GM12873 (cell line): ENCODE data around the gene NME7.

ENCODE experiments used
- TF ChIP-seq, protein P1 (sequence below): IDR thresholded peaks from 2 replicates; pipeline ENCODE4 v1.5.1; 2012; ENCODE audit warnings: low read depth, mild to moderate bottlenecking, moderate library complexity, low read length, control low read depth; ENCODE audit not compliant: insufficient read depth; ENCODE audit errors: missing control alignments

NME7 gene

GRCh38 chr1:169103480-169103893, 264.1 kb downstream of the NME7 start:
- TF ChIP-seq, protein P1, sequence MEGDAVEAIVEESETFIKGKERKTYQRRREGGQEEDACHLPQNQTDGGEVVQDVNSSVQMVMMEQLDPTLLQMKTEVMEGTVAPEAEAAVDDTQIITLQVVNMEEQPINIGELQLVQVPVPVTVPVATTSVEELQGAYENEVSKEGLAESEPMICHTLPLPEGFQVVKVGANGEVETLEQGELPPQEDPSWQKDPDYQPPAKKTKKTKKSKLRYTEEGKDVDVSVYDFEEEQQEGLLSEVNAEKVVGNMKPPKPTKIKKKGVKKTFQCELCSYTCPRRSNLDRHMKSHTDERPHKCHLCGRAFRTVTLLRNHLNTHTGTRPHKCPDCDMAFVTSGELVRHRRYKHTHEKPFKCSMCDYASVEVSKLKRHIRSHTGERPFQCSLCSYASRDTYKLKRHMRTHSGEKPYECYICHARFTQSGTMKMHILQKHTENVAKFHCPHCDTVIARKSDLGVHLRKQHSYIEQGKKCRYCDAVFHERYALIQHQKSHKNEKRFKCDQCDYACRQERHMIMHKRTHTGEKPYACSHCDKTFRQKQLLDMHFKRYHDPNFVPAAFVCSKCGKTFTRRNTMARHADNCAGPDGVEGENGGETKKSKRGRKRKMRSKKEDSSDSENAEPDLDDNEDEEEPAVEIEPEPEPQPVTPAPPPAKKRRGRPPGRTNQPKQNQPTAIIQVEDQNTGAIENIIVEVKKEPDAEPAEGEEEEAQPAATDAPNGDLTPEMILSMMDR, result no peak

DNA sequence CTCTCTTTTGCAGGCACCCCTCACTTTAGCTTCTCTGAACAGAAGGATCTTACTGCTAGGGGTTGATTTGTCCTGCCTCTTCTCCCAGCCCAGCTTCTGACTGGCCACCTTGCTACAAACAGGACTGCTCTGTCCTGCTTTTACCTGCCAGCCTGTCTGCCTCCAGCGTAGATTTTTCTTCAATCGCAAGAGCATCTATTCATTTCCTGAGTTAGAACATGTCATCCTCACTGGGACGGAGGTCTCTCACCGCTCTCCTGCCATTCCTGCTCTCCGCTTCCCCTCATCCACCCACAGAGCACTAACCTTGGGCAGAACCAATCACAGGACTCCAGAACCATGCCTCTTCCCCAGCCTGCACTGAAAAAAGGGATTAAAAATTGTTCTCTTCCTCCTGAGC, 264.6 kb downstream of the NME7 start:
- TF ChIP-seq, protein P1, result no peak

DNA sequence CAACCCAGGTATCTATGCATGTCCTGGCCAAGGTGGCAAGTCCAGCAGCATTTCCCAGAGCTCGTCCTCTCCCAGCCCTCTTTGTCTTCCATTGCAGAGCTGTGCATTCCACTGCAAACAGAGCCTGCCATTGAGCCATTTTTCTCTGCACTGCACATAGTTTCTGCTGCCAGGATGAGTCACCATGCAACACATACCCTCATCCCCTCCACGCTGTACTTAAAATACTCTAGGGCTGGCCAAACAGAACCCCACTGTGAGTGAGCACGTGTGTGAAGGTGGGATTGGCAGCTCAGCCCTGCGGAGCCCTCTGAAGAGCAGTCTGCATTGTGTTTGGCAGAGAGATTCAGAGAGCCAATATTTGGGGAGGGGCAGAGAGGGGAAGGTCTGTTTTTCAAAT, 265.0 kb downstream of the NME7 start:
- TF ChIP-seq, protein P1, result no peak

DNA sequence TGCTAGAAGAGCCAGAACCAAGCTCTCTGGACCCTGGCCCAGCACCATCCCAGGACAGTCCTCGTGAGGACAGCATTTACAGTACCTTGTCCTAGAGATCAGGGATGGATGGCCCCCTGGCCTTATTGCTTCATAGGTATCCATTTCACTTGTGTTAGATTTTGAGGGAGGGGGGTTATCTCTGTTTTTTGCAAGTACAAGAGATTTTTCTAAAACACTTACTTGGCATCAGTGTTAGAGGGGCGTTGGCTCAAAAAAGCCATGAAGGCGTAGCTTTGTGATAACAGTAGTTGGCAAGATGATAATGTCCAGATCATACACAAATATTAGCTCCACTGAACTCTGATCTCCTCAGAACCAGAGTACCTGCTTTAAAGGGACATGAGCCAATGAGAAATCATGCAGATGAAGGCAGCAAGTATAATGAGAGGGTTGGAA, 266.9 kb downstream of the NME7 start:
- TF ChIP-seq, protein P1, result no peak

- TF ChIP-seq, protein P1, result no peak
Measured at GRCh38 chr1:169100208-169100607, 267.4 kb downstream of the NME7 start.

- TF ChIP-seq, protein P1, result no peak
Measured at GRCh38 chr1:169099561-169099960, 268.0 kb downstream of the NME7 start.

DNA sequence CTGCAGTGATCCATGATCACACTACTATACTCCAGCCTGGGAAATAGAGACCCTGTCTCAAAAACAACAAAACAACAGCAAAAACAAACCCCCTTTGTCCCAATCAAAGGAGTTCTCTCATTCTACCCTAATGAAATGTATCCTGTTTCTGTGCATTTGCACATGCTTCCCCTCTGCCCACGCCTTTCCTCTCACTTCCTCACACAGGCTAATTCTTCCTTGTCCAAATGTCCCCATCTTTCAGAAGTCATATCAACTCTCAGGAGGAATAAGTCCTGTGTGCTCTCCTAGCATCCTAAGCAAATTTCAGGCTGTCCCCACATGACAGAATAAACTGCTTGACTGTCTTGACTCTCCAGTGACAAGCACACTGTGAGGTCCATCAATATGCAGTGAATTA, 269.2 kb downstream of the NME7 start:
- TF ChIP-seq, protein P1, result no peak
